Hepatocyte (in vitro differentiated cells): ENCODE measurements around the gene RCHY1. TPM values are rescaled to one million over a fixed set of nuclear protein-coding genes. Genes with fewer than 3 reads are reported as not detected.
A peak's percentile ranks its signal among the peaks of the same experiment; 100 is the strongest.
"Not testable (repeated sequence)": the region's sequence is repeated elsewhere in the genome, so short reads cannot be mapped to it uniquely, and the experiment has no call there.

ENCODE experiments used
- DNase-seq: peaks from one replicate; pipeline ENCODE4 v3.0.0-alpha.2; 2016; ENCODE audit warnings: low spot score
- H2AFZ ChIP-seq: fragments of 200-600 bp; sonication (generic); 2 replicates; pipeline ENCODE4 v1.6.0; 2016; ENCODE audit warnings: antibody characterized with exemption, mild to moderate bottlenecking
- H3K27ac ChIP-seq: fragments of 200-600 bp; sonication (generic); 2 replicates; pipeline ENCODE4 v1.5.1; 2016; ENCODE audit warnings: mild to moderate bottlenecking
- H3K27me3 ChIP-seq: fragments of 200-600 bp; sonication (generic); 2 replicates; pipeline ENCODE4 v1.6.1; 2016
- H3K36me3 ChIP-seq: fragments of 200-600 bp; sonication (generic); replicated peaks from 2 replicates; pipeline ENCODE4 v1.5.1; 2016; ENCODE audit warnings: low read depth; ENCODE audit not compliant: insufficient read depth
- H3K4me1 ChIP-seq: fragments of 200-600 bp; sonication (generic); 2 replicates; pipeline ENCODE4 v1.5.1; 2016; ENCODE audit warnings: mild to moderate bottlenecking, moderate library complexity; ENCODE audit not compliant: insufficient read depth
- H3K4me2 ChIP-seq: fragments of 200-600 bp; sonication (generic); 2 replicates; pipeline ENCODE4 v1.6.0; 2016
- H3K4me3 ChIP-seq: fragments of 200-600 bp; sonication (generic); 2 replicates; pipeline ENCODE4 v1.5.1; 2016; ENCODE audit warnings: mild to moderate bottlenecking
- H3K79me2 ChIP-seq: fragments of 200-600 bp; sonication (generic); 2 replicates; pipeline ENCODE4 v1.6.0; 2017; ENCODE audit warnings: mild to moderate bottlenecking
- H3K9me2 ChIP-seq: fragments of 200-600 bp; sonication (generic); replicated peaks from 2 replicates; pipeline ENCODE4 v1.6.0; 2017; ENCODE audit warnings: mild to moderate bottlenecking; ENCODE audit not compliant: insufficient read depth
- H3K9me3 ChIP-seq: fragments of 200-600 bp; sonication (generic); 2 replicates; pipeline ENCODE4 v1.5.1; 2016; ENCODE audit warnings: low read depth, mild to moderate bottlenecking
- H4K20me1 ChIP-seq: fragments of 200-600 bp; sonication (generic); 2 replicates; pipeline ENCODE4 v1.6.0; 2016; ENCODE audit warnings: mild to moderate bottlenecking; ENCODE audit not compliant: insufficient read depth, poor library complexity, severe bottlenecking
- EZH2 ChIP-seq: fragments of 200-600 bp; sonication (generic); IDR thresholded peaks from 2 replicates; pipeline ENCODE4 v1.6.1; 2016; ENCODE audit warnings: antibody characterized with exemption, mild to moderate bottlenecking, borderline replicate concordance
- EZH2phosphoT487 ChIP-seq: fragments of 200-600 bp; sonication (generic); IDR thresholded peaks from one replicate; pipeline ENCODE4 v1.6.1; 2018; ENCODE audit warnings: antibody characterized with exemption, mild to moderate bottlenecking, low read depth, moderate library complexity; ENCODE audit not compliant: unreplicated experiment, severe bottlenecking
- WGBS: methylation state at CpG from one replicate; pipeline ENCODE4 v1.1.6; 2016; ENCODE audit warnings: low lambda C conversion rate; ENCODE audit errors: missing lambda C conversion rate; 5-methylcytosine and 5-hydroxymethylcytosine counted together
- polyA plus RNA-seq: library from polyadenylated mRNA; unstranded; fragments of >200 nt; fragmentation: Nextera tagmentation; extraction: Ambion mirVana; gene quantifications from 2 replicates; pipeline ENCODE4 v1.2.1, GENCODE V29; 2016
- total RNA-seq: library from RNA; depleted of rRNA; stranded (reverse); fragments of >200 nt; gene quantifications from 2 replicates; pipeline ENCODE4 v1.2.3, GENCODE V29; 2014
- TF ChIP-seq, protein P1 (sequence below): fragments of 200-600 bp; sonication (generic); IDR thresholded peaks from 2 replicates; pipeline ENCODE4 v1.5.1; 2016; ENCODE audit warnings: antibody characterized with exemption, mild to moderate bottlenecking; ENCODE audit not compliant: poor library complexity

The RCHY1 gene
- total and polyA plus RNA-seq, 2 experiments from 2014 or later = 29.1 to 43.3 TPM

DNA sequence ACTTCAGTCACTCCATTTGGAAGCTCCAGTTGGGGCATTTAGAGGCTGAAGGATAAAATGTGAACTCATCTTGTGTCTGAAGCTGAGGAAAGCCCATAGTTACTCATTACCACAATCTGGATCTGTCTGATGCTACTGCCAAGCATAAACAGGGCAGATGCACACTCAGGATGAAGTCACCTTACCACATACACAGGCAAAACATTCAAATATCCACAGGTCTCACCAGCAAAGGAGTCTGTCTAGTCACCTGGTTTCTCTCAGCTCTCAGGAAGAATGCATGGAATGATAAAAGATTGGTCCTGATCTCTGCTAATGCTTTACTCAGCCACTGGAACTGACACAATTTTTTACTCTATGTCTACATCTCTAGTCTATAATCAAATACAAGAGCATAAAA, 28.6 kb upstream of the RCHY1 start:
- peak; percentile 17 for DNase-seq
- no peak overlapping the region for H3K27ac ChIP-seq
- no peaks in the 10 kb centered on the region for H4K20me1 ChIP-seq
- H3K9me2 ChIP-seq = no peaks in the 10 kb centered on the region
- no peaks in the 10 kb centered on the region for H3K79me2 ChIP-seq
- no peaks in the 10 kb centered on the region for H3K4me1 ChIP-seq
- no peaks in the 10 kb centered on the region for H3K27me3 ChIP-seq
- TF ChIP-seq EZH2 (no peak), EZH2phosphoT487 (no peak)
- TF ChIP-seq, protein P1, sequence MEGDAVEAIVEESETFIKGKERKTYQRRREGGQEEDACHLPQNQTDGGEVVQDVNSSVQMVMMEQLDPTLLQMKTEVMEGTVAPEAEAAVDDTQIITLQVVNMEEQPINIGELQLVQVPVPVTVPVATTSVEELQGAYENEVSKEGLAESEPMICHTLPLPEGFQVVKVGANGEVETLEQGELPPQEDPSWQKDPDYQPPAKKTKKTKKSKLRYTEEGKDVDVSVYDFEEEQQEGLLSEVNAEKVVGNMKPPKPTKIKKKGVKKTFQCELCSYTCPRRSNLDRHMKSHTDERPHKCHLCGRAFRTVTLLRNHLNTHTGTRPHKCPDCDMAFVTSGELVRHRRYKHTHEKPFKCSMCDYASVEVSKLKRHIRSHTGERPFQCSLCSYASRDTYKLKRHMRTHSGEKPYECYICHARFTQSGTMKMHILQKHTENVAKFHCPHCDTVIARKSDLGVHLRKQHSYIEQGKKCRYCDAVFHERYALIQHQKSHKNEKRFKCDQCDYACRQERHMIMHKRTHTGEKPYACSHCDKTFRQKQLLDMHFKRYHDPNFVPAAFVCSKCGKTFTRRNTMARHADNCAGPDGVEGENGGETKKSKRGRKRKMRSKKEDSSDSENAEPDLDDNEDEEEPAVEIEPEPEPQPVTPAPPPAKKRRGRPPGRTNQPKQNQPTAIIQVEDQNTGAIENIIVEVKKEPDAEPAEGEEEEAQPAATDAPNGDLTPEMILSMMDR = no peak
- no peak overlapping the region for H3K4me3 ChIP-seq
- H3K4me2 ChIP-seq = no peak overlapping the region
- H3K9me3 ChIP-seq = no peaks in the 10 kb centered on the region
- no peak overlapping the region for H2AFZ ChIP-seq
- no peaks in the 10 kb centered on the region for H3K36me3 ChIP-seq

DNA sequence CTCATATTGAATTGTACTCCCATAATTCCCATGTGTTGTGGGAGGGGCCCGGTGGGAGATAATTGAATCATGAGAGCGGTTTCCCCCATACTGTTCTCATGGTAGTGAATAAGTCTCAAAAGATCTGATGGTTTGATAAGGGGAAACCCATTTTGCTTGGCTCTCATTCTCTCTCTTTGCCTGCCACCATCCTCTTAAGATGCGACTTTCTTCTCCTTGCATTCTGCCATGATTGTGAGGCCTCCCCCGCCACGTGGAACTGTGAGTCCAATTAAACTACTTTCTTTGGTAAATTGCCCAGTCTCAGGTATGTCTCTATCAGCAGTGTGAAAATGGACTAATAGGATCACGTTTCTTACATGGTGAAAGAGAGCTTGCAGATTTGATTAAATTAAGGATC, 23.1 kb upstream of the RCHY1 start:
- not testable (repeated sequence) for H3K4me1 ChIP-seq, DNase-seq, H2AFZ ChIP-seq, H3K27me3 ChIP-seq, H3K79me2 ChIP-seq, H3K4me2 ChIP-seq, H3K4me3 ChIP-seq, H3K9me3 ChIP-seq, H3K27ac ChIP-seq, H3K36me3 ChIP-seq, H3K9me2 ChIP-seq, H4K20me1 ChIP-seq
- 92% methylated on average over 6 of the region's 6 CpGs for WGBS

DNA sequence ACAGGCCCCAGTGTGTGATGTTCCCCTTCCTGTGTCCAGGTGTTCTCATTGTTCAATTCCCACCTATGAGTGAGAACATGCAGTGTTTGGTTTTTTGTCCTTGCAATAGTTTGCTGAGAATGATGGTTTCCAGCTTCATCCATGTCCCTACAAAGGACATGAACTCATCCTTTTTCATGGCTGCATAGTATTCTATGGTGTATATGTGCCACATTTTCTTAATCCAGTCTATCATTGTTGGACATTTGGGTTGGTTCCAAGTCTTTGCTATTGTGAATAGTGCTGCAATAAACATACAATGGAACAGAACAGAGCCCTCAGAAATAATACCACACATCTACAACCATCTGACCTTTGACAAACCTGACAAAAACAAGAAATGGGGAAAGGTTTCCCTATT, 19.7 kb upstream of the RCHY1 start:
- H3K4me2 ChIP-seq, DNase-seq, H4K20me1 ChIP-seq, H3K79me2 ChIP-seq, H2AFZ ChIP-seq, H3K4me3 ChIP-seq, H3K9me2 ChIP-seq, H3K27ac ChIP-seq, H3K36me3 ChIP-seq, H3K4me1 ChIP-seq, H3K9me3 ChIP-seq, H3K27me3 ChIP-seq: not testable (repeated sequence)

DNA sequence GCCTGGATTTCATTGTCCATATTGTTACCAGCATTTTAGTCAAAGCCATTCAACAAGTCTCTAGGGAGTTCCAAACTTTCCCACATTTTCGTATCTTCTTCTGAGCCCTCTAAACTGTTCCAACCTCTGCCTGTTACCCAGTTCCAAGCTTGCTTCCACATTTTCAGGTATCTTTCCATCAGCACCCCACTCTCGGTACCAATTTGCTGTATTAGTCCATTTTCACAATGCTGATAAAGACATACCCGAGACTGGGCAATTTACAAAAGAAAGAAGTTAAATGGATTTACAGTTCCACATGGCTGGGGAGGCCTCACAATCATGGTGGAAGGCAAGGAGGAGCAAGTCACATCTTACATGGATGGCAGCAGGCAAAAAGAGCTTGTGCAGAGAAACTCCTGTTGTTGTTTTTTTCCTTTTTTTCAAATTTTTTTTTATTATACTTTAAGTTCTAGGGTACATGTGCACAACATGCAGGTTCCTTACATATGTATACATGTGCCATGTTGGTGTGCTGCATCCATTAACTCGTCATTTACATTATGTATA, 19.2 kb upstream of the RCHY1 start:
- not testable (repeated sequence) for H3K27ac ChIP-seq, H3K36me3 ChIP-seq, DNase-seq, H3K4me1 ChIP-seq, H3K4me3 ChIP-seq, H3K27me3 ChIP-seq, H3K9me2 ChIP-seq, H3K79me2 ChIP-seq, H4K20me1 ChIP-seq, H3K4me2 ChIP-seq, H3K9me3 ChIP-seq, H2AFZ ChIP-seq
- WGBS = 98% methylated on average over 4 of the region's 4 CpGs

DNA sequence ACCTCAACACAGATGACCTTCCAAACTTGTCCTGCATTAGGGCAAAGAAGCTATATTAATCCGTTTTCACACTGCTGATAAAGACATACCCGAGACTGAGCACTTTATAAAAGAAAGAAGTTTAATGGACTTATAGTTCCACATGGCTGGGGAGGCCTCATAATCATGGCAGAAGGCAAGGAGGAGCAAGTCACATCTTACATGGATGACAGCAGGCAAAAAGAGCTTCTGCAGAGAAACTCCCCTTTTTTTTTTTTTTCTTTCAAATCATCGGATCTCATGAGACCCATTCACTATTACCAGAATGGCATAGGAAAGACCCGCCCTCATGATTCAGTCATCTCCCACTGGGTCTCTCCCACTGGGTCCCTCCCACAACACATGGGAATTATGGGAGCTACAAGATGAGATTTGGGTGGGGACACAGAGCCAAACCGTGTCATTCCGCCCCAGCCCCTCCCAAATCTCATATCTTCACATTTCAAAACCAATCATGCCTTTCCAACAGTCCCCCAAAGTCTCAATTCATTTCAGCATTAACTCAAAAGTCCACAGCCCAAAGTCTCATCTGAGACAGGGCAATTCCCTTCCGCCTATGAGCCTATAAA, 17.4 kb upstream of the RCHY1 start:
- not testable (repeated sequence) for H3K4me2 ChIP-seq, H2AFZ ChIP-seq, H3K9me3 ChIP-seq, H3K9me2 ChIP-seq, H3K27ac ChIP-seq, DNase-seq, H3K36me3 ChIP-seq, H3K4me1 ChIP-seq, H4K20me1 ChIP-seq, H3K4me3 ChIP-seq, H3K27me3 ChIP-seq, H3K79me2 ChIP-seq
- WGBS = 96% methylated on average over 7 of the region's 7 CpGs
